Stomach smooth muscle (tissue), 2 donors: Measurements from ENCODE around the gene HDAC8.
"Not testable (repeated sequence)": the region's sequence is repeated elsewhere in the genome, so short reads cannot be mapped to it uniquely, and the experiment has no call there.

Experiments used
- H3K27ac ChIP-seq: one replicate; pipeline ENCODE4 v1.7.0; 2013; ENCODE audit warnings: mild to moderate bottlenecking, low read length, inconsistent platforms
- H3K27me3 ChIP-seq, 2 donors: one replicate each; pipeline ENCODE4 v1.7.0; 2013; ENCODE audit warnings: low read length in 2 of 2; ENCODE audit not compliant: insufficient read depth in 2 of 2, control insufficient read depth in 1 of 2
- H3K36me3 ChIP-seq, 2 donors: one replicate each; pipeline ENCODE4 v1.7.0; 2013; ENCODE audit warnings: low read length in 2 of 2; ENCODE audit not compliant: control insufficient read depth in 2 of 2, insufficient read depth in 2 of 2
- H3K4me1 ChIP-seq: one replicate; pipeline ENCODE4 v1.7.0; 2013; ENCODE audit warnings: low read length; ENCODE audit not compliant: control insufficient read depth, insufficient read depth
- H3K4me3 ChIP-seq, 2 donors: one replicate each; pipeline ENCODE4 v1.7.0; 2013; ENCODE audit warnings: low read length in 2 of 2
- H3K9ac ChIP-seq, 2 donors: one replicate each; pipeline ENCODE4 v1.7.0; 2013; ENCODE audit warnings: low read length in 2 of 2, mild to moderate bottlenecking in 1 of 2
- H3K9me3 ChIP-seq, 2 donors: one replicate each; pipeline ENCODE4 v1.7.0; 2013; ENCODE audit warnings: low read length in 2 of 2; ENCODE audit not compliant: control insufficient read depth in 2 of 2
- donor health status: healthy.
- donor health status: Pancreatic carcinoma.

Gene HDAC8

DNA sequence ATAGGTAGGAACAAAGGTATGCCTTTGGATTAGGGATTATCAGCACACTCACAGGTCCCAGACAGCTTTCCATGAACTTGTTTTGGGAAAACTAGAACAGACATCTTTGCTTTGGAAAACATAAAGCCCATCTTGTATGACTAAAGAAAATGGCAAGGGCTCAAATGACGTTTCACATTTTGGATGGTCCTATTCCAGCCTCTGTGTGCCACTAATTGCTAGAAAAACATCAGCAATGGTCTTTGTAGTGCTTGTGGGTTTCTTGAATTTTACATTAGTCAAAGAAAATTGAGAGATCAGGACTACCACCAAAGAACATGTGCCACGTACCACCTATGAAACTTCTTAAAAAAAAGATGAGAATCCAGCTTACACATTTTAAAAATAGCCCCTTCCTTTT, 111.4 kb downstream of the HDAC8 start:
- Histone ChIP-seq H3K9ac (no peak overlapping the region), H3K27ac (no peak overlapping the region), H3K4me1 (no peaks in the 10 kb centered on the region), H3K27me3 (no peaks in the 10 kb centered on the region), H3K9me3 (no peaks in the 10 kb centered on the region), H3K4me3 (no peak overlapping the region), H3K36me3 (peaks cover 0 to 2% of the 10 kb centered on the region in 2 donors)

DNA sequence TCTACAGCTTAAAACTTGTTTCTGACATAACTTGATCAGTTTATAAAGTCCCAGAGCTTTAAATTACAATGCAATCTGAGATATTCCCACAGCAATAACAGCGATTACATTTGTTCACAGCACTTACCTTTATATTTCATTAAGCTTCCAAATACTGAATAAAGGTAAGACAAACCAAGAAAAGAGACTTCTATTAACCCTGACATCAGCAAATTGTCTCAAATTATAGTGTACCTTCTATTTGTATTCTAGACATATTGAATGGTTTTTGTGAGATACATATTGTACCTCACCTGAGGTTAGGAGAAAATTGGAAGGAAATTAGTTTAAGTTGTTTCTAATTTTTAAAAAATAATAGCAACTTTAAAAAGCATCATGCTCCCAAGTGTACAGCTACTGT, 111.9 kb downstream of the HDAC8 start:
- H3K9ac ChIP-seq: no peak overlapping the region
- peaks cover 0 to 2% of the 10 kb centered on the region in 2 donors for H3K36me3 ChIP-seq
- no peaks in the 10 kb centered on the region for H3K27me3 ChIP-seq
- no peak overlapping the region for H3K27ac ChIP-seq
- H3K4me3 ChIP-seq: no peak overlapping the region
- no peaks in the 10 kb centered on the region for H3K4me1 ChIP-seq
- H3K9me3 ChIP-seq: no peaks in the 10 kb centered on the region

DNA sequence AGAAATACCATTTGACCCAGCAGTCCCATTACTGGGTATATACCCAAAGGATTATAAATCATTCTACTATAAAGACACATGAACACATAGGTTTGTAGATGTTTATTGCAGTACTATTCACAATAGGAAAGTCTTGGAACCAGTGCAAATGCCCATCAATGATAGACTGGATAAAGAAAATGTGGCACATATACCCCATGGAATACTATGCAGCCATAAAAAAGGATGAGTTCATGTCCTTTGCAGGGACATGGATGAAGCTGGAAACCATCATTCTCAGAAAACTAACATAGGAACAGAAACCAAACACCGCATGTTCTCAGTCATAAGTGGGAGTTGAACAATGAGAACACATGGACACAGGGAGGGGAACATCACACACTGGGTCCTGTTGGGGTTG, 123.6 kb downstream of the HDAC8 start:
- H3K27ac ChIP-seq, H3K4me1 ChIP-seq, H3K9me3 ChIP-seq, H3K27me3 ChIP-seq, H3K36me3 ChIP-seq, H3K4me3 ChIP-seq, H3K9ac ChIP-seq: not testable (repeated sequence)

DNA sequence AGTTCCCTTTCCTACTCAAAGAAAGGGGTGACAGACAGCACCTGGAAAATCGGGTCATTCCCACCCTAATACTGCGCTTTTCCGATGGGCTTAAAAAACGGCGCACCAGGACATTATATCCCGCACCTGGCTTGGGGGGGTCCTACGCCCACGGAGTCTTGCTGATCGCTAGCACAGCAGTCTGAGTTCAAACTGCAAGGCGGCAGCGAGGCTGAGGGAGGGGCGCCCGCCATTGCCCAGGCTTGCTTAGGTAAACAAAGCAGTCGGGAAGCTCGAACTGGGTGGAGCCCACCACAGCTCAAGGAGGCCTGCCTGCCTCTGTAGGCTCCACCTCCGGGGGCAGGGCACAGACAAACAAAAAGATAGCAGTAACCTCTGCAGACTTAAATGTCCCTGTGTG, 131.9 kb downstream of the HDAC8 start:
- H3K9me3 ChIP-seq, H3K4me1 ChIP-seq, H3K27me3 ChIP-seq, H3K36me3 ChIP-seq, H3K27ac ChIP-seq, H3K4me3 ChIP-seq, H3K9ac ChIP-seq: not testable (repeated sequence)

- H3K27me3 ChIP-seq: no peaks in the 10 kb centered on the region
Observed at GRCh38 chrX:72436010-72436409, 136.6 kb downstream of the HDAC8 start.

GRCh38 chrX:72430405-72430968, 142.2 kb downstream of the HDAC8 start:
- Histone ChIP-seq H3K27ac (no peak overlapping the region), H3K27me3 (no peaks in the 10 kb centered on the region), H3K4me1 (no peaks in the 10 kb centered on the region)

More at GRCh38 chrX:72436010-72436409, 136.6 kb downstream of the HDAC8 start:
- H3K4me3 ChIP-seq: no peak overlapping the region
- no peak overlapping the region for H3K27ac ChIP-seq
- H3K9me3 ChIP-seq: peaks cover 0 to 3% of the 10 kb centered on the region in 2 donors
- H3K9ac ChIP-seq: no peak overlapping the region
- H3K4me1 ChIP-seq: no peaks in the 10 kb centered on the region
- H3K36me3 ChIP-seq: peaks cover 0 to 2% of the 10 kb centered on the region in 2 donors

GRCh38 chrX:72421797-72422196, 150.8 kb downstream of the HDAC8 start:
- Histone ChIP-seq H3K4me1 (no peaks in the 10 kb centered on the region), H3K9ac (no peak overlapping the region), H3K4me3 (no peak overlapping the region), H3K27ac (no peak overlapping the region), H3K27me3 (no peaks in the 10 kb centered on the region), H3K9me3 (peaks cover 0 to 4% of the 10 kb centered on the region in 2 donors), H3K36me3 (no peaks in the 10 kb centered on the region)

More at GRCh38 chrX:72430405-72430968, 142.2 kb downstream of the HDAC8 start:
- H3K9me3 ChIP-seq: peaks cover 0 to 3% of the 10 kb centered on the region in 2 donors
- H3K4me3 ChIP-seq: no peak overlapping the region
- H3K36me3 ChIP-seq: peaks cover 0 to 2% of the 10 kb centered on the region in 2 donors
- no peak overlapping the region for H3K9ac ChIP-seq

DNA sequence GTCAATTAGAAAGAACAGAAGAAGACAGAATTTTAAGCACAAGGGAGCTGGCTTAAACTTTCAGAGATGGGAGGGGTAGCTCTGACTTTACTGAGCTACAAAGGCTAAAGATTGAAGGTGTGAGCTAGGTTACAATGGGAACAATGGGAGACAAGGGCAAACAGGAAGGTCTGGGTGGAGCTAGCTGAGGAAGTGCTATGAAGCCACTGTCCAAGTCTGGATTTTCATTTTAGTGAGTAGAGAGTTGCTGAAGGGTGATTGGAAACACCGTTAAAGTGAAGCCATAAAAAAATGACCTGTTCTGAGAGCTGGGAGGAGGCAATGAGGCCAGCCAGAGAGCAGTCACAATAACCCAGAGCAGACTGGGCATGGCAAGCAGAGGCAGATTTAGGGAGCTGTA, 162.7 kb downstream of the HDAC8 start:
- H3K4me3 ChIP-seq: no peak overlapping the region
- peaks cover 0 to 8% of the 10 kb centered on the region in 2 donors for H3K27me3 ChIP-seq
- H3K9me3 ChIP-seq: peaks cover 0 to 2% of the 10 kb centered on the region in 2 donors
- no peak overlapping the region for H3K27ac ChIP-seq
- no peaks in the 10 kb centered on the region for H3K4me1 ChIP-seq
- no peaks in the 10 kb centered on the region for H3K36me3 ChIP-seq
- no peak overlapping the region for H3K9ac ChIP-seq

DNA sequence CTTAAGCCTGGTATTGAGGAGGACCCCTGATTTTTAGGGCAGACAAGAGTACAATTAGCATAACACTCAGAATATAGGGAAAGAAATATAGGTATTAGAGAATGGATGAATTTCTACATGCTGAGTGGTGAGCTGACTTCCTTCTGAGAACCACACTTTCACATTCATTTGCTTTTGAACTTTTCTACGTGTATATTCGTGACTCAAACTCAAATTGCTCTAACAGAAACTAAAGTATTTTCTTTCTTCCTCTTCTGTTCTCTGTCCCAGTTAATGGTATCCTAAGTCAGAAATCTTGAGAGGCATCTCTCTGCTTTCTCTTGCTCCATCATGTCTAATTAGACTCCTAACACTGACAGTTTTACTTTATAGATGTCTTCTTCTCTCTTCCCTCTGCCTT, 163.8 kb downstream of the HDAC8 start:
- H3K36me3 ChIP-seq: no peaks in the 10 kb centered on the region
- no peak overlapping the region for H3K27ac ChIP-seq
- H3K9me3 ChIP-seq: peaks cover 0 to 2% of the 10 kb centered on the region in 2 donors
- H3K4me3 ChIP-seq: no peak overlapping the region
- H3K9ac ChIP-seq: no peak overlapping the region
- H3K27me3 ChIP-seq: peaks cover 0 to 8% of the 10 kb centered on the region in 2 donors
- no peaks in the 10 kb centered on the region for H3K4me1 ChIP-seq

- not testable (repeated sequence) for H3K36me3 ChIP-seq, H3K27me3 ChIP-seq, H3K4me3 ChIP-seq
Observed at GRCh38 chrX:72405136-72405535, 167.5 kb downstream of the HDAC8 start.

GRCh38 chrX:72402614-72403013, 170.0 kb downstream of the HDAC8 start:
- H3K4me1 ChIP-seq: no peaks in the 10 kb centered on the region

More at GRCh38 chrX:72405136-72405535, 167.5 kb downstream of the HDAC8 start:
- not testable (repeated sequence) for H3K9ac ChIP-seq, H3K27ac ChIP-seq, H3K4me1 ChIP-seq, H3K9me3 ChIP-seq

More at GRCh38 chrX:72402614-72403013, 170.0 kb downstream of the HDAC8 start:
- H3K9ac ChIP-seq: no peak overlapping the region
- no peak overlapping the region for H3K4me3 ChIP-seq
- H3K27me3 ChIP-seq: peaks cover 0 to 8% of the 10 kb centered on the region in 2 donors
- H3K9me3 ChIP-seq: no peaks in the 10 kb centered on the region
- H3K27ac ChIP-seq: no peak overlapping the region
- no peaks in the 10 kb centered on the region for H3K36me3 ChIP-seq
